DND-41 (cell line): ENCODE measurements around the gene FUOM.

Experiments
- ATAC-seq: fragments of 200-7000 bp; cut with Tn5 transposase; 3 replicates; pipeline ENCODE4 v1.9.1; 2021; ENCODE audit warnings: low read depth; ENCODE audit not compliant: insufficient read depth
- DNase-seq: peaks from one replicate; pipeline ENCODE4 v3.0.0-alpha.2; 2020
- H2AFZ ChIP-seq: 2 replicates; pipeline ENCODE4 v1.6.0; 2012; ENCODE audit warnings: low read depth, low read length
- H3K27ac ChIP-seq: 2 replicates; pipeline ENCODE4 v1.5.1; 2012; ENCODE audit warnings: low read length, inconsistent platforms
- H3K27me3 ChIP-seq: fragments of 200-600 bp; sonication (generic); 2 replicates; pipeline ENCODE4 v1.6.0; 2012; ENCODE audit warnings: low read length, mild to moderate bottlenecking, inconsistent platforms; ENCODE audit not compliant: insufficient read depth, poor library complexity
- H3K36me3 ChIP-seq: 2 replicates; pipeline ENCODE4 v1.5.1; 2012; ENCODE audit warnings: low read length, inconsistent platforms; ENCODE audit not compliant: insufficient read depth
- H3K4me1 ChIP-seq: 2 replicates; pipeline ENCODE4 v1.5.1; 2012; ENCODE audit warnings: mild to moderate bottlenecking, low read length; ENCODE audit not compliant: insufficient read depth
- H3K4me2 ChIP-seq: 2 replicates; pipeline ENCODE4 v1.6.0; 2012; ENCODE audit warnings: mild to moderate bottlenecking, moderate library complexity, low read length, inconsistent platforms; ENCODE audit not compliant: insufficient read depth
- H3K4me3 ChIP-seq, 2 experiments: fragments of 200-600 bp in 1 of 2; shearing (Covaris generic) in 1 of 2; 2 replicates each; pipeline ENCODE4 v1.5.1; 2012 to 2016; ENCODE audit warnings: inconsistent platforms in 2 of 2, low read length in 2 of 2, mild to moderate bottlenecking in 2 of 2, low read depth in 1 of 2, moderate library complexity in 1 of 2
- H3K79me2 ChIP-seq: 2 replicates; pipeline ENCODE4 v1.6.0; 2012; ENCODE audit warnings: low read length, inconsistent platforms; ENCODE audit not compliant: insufficient read depth
- H3K9ac ChIP-seq: 2 replicates; pipeline ENCODE4 v1.6.0; 2012; ENCODE audit warnings: low read depth, mild to moderate bottlenecking, inconsistent platforms, low read length, moderate library complexity
- H3K9me3 ChIP-seq: 2 replicates; pipeline ENCODE4 v1.5.1; 2012; ENCODE audit warnings: low read length, moderate library complexity, mild to moderate bottlenecking, inconsistent platforms; ENCODE audit not compliant: insufficient read depth, severe bottlenecking
- H4K20me1 ChIP-seq: 2 replicates; pipeline ENCODE4 v1.6.0; 2012; ENCODE audit warnings: low read length; ENCODE audit not compliant: insufficient read depth
- EZH2 ChIP-seq: IDR thresholded peaks from 3 replicates; pipeline ENCODE4 v1.6.1; 2012; ENCODE audit warnings: borderline replicate concordance, low read depth, mild to moderate bottlenecking, moderate library complexity, low read length, inconsistent platforms; ENCODE audit not compliant: severe bottlenecking
- TF ChIP-seq, protein P1 (sequence below): IDR thresholded peaks from 2 replicates; pipeline ENCODE4 v1.5.1; 2012; ENCODE audit warnings: borderline replicate concordance, low read length, moderate library complexity, mild to moderate bottlenecking; ENCODE audit not compliant: poor library complexity, severe bottlenecking; ENCODE audit errors: extremely low read depth

FUOM gene

GRCh38 chr10:133309100-133309719 lies 48.6 kb downstream of the FUOM start:
- peak; percentile 89 for DNase-seq
- Histone ChIP-seq H3K4me1 (peaks cover 31% of the 10 kb centered on the region), H3K79me2 (peaks cover 46% of the 10 kb centered on the region), H3K9me3 (no peaks in the 10 kb centered on the region), H2AFZ (peak overlapping the region; percentile 97), H3K4me2 (peak overlapping the region; percentile 97), H3K4me3 (peak overlapping the region; percentile 91 to 97; a peak in 3 of 4 replicates), H3K36me3 (peaks cover 36% of the 10 kb centered on the region), H3K9ac (peak overlapping the region; percentile 97), H4K20me1 (peaks cover 51% of the 10 kb centered on the region), H3K27ac (peak overlapping the region; percentile 98), H3K27me3 (no peaks in the 10 kb centered on the region)
- no peak for TF ChIP-seq EZH2
- TF ChIP-seq, protein P1, sequence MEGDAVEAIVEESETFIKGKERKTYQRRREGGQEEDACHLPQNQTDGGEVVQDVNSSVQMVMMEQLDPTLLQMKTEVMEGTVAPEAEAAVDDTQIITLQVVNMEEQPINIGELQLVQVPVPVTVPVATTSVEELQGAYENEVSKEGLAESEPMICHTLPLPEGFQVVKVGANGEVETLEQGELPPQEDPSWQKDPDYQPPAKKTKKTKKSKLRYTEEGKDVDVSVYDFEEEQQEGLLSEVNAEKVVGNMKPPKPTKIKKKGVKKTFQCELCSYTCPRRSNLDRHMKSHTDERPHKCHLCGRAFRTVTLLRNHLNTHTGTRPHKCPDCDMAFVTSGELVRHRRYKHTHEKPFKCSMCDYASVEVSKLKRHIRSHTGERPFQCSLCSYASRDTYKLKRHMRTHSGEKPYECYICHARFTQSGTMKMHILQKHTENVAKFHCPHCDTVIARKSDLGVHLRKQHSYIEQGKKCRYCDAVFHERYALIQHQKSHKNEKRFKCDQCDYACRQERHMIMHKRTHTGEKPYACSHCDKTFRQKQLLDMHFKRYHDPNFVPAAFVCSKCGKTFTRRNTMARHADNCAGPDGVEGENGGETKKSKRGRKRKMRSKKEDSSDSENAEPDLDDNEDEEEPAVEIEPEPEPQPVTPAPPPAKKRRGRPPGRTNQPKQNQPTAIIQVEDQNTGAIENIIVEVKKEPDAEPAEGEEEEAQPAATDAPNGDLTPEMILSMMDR: no peak
- ATAC-seq: peak; percentile 80

GRCh38 chr10:133308421-133309099 lies 49.3 kb downstream of the FUOM start, which contains the start of the genes TUBGCP2 and ZNF511:
Gene TUBGCP2 (minus strand): TSS chr10:133308872. CDS start chr10:133302941, 5,931 bp downstream.
Gene ZNF511 (plus strand): TSS chr10:133308914. CDS start chr10:133308944, 30 bp downstream.
- H3K4me1 ChIP-seq: peaks cover 31% of the 10 kb centered on the region
- no peaks in the 10 kb centered on the region for H3K9me3 ChIP-seq
- peaks cover 40% of the 10 kb centered on the region for H3K36me3 ChIP-seq
- peaks cover 52% of the 10 kb centered on the region for H3K79me2 ChIP-seq
- TF ChIP-seq, protein P1: peak; percentile 50
- TF ChIP-seq EZH2: no peak
- peak within 1 kb of the TSS; percentile 98 for H3K27ac ChIP-seq
- DNase-seq (peak; percentile 89), ATAC-seq (peak; percentile 77)
- H3K4me2 ChIP-seq: peak within 1 kb of the TSS; percentile 97
- H3K4me3 ChIP-seq: peak within 1 kb of the TSS; percentile 91 to 97
- H2AFZ ChIP-seq: peak within 1 kb of the TSS; percentile 97
- H3K9ac ChIP-seq: peak within 1 kb of the TSS; percentile 97
- H4K20me1 ChIP-seq: peaks cover 58% of the 10 kb centered on the region
- no peaks in the 10 kb centered on the region for H3K27me3 ChIP-seq

GRCh38 chr10:133307776-133308420 lies 49.9 kb downstream of the FUOM start:
- Histone ChIP-seq H3K4me1 (peaks cover 31% of the 10 kb centered on the region), H4K20me1 (peaks cover 64% of the 10 kb centered on the region), H2AFZ (peak overlapping the region; percentile 97), H3K9ac (peak overlapping the region; percentile 97), H3K4me3 (peak overlapping the region; percentile 91 to 97), H3K27ac (peak overlapping the region; percentile 98), H3K36me3 (peaks cover 41% of the 10 kb centered on the region), H3K79me2 (peaks cover 59% of the 10 kb centered on the region), H3K27me3 (no peaks in the 10 kb centered on the region), H3K4me2 (peak overlapping the region; percentile 97), H3K9me3 (no peaks in the 10 kb centered on the region)
- DNase-seq (peak; percentile 76), ATAC-seq (peak; percentile 54)
- no peak for TF ChIP-seq EZH2
- TF ChIP-seq, protein P1: peak; percentile 83
